HG03354 (cell line): Measurements from ENCODE around the gene SLC44A1.
"Not testable (repeated sequence)": the region's sequence is repeated elsewhere in the genome, so short reads cannot be mapped to it uniquely, and the experiment has no call there.

Experiments
- ATAC-seq: cut with Tn5 transposase; IDR thresholded peaks from one replicate; pipeline ENCODE4 v1.9.1; 2021; ENCODE audit warnings: mild to moderate bottlenecking; ENCODE audit not compliant: unreplicated experiment, poor library complexity, severe bottlenecking

SLC44A1 gene

DNA sequence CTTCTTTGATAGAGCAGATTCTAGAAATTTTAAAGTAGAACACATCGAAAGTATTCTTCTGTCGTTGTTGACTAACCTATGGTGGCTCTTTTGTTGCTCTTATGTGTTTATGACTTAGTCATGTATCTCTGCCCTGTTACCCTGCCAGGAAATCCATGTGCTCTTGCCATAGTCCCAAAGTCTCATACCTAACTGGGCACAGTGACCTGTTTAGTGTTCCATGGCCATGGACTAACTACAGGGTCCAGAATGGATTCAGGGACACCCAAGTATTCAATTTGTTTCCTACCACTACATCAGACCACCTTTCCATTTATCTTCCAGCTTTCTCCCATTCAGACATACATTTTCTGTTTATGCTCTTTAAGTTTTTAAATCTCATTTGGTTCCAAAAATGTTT, 18.0 kb downstream of the SLC44A1 start:
- no peak for ATAC-seq

DNA sequence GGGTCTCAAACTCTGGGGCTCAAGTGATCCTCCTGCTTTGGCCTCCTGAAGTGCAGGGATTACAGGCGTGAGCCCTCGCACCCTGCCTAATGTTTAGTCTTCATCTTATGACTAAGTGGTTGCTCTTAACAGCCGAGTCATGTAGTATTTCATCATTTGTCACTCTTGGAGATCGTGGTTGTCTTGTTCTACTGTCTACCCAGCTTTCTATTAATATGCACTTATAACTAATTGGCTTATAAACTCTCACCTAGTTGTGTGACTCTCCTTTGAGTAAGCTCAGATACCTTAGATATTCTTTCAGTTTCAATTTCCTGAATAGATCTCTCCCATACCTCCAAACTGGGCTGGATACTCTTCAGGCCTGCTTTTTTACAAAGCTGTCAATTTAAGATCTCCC, 19.9 kb downstream of the SLC44A1 start:
- no peak for ATAC-seq

- ATAC-seq, result not testable (repeated sequence)
Measured at GRCh38 chr9:105268254-105268653, 23.8 kb downstream of the SLC44A1 start.

- no peak for ATAC-seq
Measured at GRCh38 chr9:105269593-105269992, 25.1 kb downstream of the SLC44A1 start.

DNA sequence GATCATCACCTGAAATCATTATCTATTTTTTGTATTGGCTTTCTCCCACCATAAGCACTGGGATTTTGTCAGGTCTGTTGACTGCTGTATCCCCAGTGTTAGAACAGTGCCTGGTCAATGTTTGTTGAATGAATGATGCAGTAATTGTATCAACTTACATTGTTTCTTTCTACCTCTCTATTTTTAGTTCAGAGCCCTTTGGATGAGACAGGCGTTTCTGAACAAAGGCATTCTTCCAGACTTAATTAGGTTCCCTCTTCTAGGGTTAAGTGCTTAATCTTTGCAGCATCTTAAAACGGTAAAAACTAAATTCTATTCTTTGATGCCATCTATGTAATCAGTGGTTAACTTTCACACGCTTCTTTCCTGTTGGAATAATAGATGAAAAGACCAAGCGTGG, 26.3 kb downstream of the SLC44A1 start:
- ATAC-seq, result no peak

- no peak for ATAC-seq
Measured at GRCh38 chr9:105273731-105274130, 29.3 kb downstream of the SLC44A1 start.

GRCh38 chr9:105275111-105275510, 30.7 kb downstream of the SLC44A1 start:
- ATAC-seq, result no peak

GRCh38 chr9:105275938-105276337, 31.5 kb downstream of the SLC44A1 start:
- no peak for ATAC-seq

DNA sequence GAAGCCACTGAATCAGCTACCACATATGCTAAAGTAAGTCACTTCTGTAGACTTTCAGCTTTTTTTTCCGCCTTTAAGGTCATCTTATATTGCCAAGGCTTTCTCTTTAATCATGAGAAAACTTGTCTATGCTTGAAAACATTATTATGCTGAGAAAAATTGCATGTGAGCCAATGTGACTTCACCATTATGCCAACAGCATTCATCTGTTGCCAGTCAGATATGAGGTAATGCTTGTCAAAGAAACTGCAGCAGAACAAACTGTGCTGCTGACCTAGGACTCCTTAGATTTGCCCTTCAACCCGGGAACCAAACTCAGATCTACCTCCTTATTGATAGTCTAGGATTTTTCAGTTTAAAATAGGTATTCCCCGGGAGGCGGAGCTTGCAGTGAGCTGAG, 34.3 kb downstream of the SLC44A1 start:
- ATAC-seq, result no peak

GRCh38 chr9:105280691-105281090, 36.2 kb downstream of the SLC44A1 start:
- no peak for ATAC-seq

DNA sequence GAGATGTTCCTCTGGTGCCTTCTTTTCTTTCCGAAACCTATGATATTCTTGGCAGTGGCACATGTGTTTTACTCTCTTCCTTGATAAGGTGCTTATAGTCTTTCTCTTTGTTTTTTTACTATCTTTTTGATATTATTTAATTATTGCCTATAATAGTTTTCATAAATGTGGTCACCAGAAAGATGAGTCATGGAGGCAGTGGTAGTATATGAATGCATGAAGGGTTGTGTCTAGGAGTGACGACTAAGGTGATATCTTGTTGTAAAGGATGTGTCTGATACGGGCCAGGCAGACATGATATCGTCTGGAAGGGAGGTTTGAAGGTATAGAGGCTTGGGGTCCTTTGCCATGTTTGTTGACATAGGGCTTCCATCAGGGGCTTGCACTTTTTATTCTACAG, 36.8 kb downstream of the SLC44A1 start:
- ATAC-seq, result no peak

DNA sequence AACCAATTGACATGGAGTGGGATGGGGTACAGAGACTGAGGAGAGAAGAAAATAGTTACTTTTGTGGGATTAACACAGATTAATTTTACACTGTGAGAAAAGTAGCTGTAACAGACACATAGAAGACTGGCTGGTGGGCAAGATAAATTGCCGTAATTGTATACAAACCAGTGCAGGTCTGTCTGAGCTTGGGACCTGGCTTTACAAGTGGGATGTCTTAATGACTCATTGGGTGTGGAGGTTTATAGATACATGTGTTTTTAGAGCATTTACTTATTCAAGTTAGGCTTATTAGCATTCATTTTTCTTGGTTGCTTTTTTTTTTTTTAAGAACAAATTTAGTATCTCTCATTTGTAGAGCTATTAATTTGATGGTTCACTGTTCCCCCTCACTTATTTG, 37.5 kb downstream of the SLC44A1 start:
- no peak for ATAC-seq

DNA sequence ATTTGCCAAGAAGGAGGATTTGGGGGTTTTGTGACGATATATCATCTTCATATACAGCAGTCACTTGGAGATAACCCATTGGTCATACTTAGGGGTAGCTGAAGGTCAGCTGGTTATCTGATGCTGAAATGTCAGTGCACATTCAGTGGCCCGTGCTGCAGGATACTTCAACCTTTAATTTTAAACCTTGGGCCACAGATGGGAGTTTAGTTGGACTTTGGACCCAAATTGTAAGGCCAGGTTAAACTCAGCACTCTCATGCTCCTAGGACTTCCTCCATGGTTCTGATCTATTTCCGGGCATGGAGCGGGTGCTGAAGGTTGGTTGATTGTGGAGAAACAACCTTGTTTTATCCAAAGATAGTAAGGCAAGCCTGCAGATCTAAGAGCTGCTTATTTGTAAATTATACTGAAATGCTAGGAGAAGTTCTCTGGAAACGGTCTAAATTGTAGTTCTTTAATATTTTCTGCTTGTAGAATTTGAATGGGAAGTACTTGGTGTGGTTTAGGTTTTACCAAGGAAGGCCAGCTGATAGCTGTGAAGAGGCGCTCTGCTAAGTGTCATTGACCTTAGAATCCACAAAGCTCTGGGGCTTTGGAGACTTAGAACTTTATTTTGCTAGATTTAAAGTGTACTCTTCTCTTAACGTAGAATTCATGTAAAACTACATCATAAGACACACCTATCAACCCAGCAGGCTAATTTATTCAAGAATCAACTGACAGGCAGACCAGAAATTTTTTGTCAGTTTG, 38.6 kb downstream of the SLC44A1 start:
- no peak for ATAC-seq

- ATAC-seq, result no peak
Measured at GRCh38 chr9:105283795-105284194, 39.3 kb downstream of the SLC44A1 start.

- ATAC-seq, result no peak
Measured at GRCh38 chr9:105284463-105284862, 40.0 kb downstream of the SLC44A1 start.

DNA sequence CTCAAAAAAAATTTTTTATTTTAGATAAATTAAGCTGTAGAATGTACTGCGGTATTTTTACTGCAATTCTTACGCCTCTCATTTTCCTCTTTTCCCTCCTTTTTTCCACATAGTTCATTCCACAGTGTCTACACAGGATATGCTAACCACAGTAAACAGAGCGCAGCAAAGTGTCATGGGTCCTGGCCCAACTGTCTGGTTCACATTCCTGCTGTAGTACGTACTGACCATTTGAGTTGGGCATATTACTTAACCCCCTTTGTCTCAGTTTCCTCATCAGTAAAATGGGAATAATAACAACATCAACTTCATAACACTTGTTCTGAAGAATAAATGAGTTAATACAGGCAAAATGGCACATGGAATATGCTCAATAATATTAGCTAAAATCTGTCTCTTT, 41.6 kb downstream of the SLC44A1 start:
- ATAC-seq, result no peak

- ATAC-seq, result no peak
Measured at GRCh38 chr9:105289305-105289704, 44.9 kb downstream of the SLC44A1 start.

- no peak for ATAC-seq
Measured at GRCh38 chr9:105290418-105290817, 46.0 kb downstream of the SLC44A1 start.

- ATAC-seq, result no peak
Measured at GRCh38 chr9:105290954-105291353, 46.5 kb downstream of the SLC44A1 start.

DNA sequence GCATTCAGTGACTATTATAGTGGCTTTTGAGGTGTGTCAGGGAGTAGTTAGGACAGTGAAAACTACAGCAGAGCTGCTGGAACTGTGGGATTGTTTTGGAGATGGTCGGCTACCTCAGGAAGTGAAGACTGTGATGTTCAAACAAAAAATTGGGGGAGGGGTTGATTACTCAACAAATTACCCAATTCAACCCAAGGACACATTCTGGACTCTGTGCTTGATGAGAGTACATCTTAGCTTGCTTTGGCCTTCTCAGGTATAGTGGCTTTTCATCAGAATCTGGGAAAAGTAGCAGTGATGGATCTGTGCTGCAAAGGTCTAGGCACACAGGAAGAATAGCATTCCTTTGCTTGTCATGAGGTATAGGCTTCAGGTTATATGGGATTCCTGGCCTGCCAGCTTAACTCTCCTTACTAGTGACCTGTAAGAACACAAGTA, 47.0 kb downstream of the SLC44A1 start:
- ATAC-seq, result no peak

DNA sequence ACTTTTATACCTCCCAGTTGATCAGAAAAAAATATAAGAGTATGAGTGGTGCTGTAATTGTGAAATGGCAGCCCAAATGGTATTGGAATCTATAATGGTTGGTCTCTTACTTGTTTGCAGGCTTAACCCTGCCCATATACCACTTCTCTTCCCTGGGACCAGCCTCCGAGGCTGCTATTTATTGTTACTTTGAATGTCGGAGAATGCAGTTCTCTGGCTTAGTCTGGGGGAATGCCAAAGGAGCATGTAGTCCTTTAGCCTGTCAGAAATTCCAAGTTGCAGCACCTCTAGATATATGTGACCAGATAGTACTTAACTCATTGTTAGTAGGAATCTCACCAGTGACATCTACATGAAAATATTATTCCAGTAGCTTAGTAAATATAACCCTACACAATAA, 47.5 kb downstream of the SLC44A1 start:
- ATAC-seq, result no peak

- no peak for ATAC-seq
Measured at GRCh38 chr9:105293408-105293807, 49.0 kb downstream of the SLC44A1 start.
